HG02870 (cell line): ENCODE measurements around the gene TAOK2.
A peak's percentile ranks its signal among the peaks of the same experiment; 100 is the strongest.

Experiments used
- ATAC-seq: cut with Tn5 transposase; IDR thresholded peaks from one replicate; pipeline ENCODE4 v1.9.1; 2021; ENCODE audit warnings: mild to moderate bottlenecking, moderate library complexity; ENCODE audit not compliant: unreplicated experiment

TAOK2 gene

DNA sequence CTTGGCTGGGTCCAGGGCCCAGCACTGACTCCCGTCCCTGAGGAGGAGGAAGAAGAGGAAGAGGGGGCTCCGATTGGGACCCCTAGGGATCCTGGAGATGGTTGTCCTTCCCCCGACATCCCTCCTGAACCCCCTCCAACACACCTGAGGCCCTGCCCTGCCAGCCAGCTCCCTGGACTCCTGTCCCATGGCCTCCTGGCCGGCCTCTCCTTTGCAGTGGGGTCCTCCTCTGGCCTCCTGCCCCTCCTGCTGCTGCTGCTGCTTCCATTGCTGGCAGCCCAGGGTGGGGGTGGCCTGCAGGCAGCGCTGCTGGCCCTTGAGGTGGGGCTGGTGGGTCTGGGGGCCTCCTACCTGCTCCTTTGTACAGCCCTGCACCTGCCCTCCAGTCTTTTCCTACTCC is 13.3 kb downstream of the TAOK2 start:
- no peak for ATAC-seq

DNA sequence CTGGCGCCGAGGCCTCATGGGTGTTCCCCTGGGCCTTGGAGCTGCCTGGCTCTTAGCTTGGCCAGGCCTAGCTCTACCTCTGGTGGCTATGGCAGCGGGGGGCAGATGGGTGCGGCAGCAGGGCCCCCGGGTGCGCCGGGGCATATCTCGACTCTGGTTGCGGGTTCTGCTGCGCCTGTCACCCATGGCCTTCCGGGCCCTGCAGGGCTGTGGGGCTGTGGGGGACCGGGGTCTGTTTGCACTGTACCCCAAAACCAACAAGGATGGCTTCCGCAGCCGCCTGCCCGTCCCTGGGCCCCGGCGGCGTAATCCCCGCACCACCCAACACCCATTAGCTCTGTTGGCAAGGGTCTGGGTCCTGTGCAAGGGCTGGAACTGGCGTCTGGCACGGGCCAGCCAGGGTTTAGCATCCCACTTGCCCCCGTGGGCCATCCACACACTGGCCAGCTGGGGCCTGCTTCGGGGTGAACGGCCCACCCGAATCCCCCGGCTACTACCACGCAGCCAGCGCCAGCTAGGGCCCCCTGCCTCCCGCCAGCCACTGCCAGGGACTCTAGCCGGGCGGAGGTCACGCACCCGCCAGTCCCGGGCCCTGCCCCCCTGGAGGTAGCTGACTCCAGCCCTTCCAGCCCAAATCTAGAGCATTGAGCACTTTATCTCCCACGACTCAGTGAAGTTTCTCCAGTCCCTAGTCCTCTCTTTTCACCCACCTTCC is 13.9 kb downstream of the TAOK2 start:
- ATAC-seq = no peak

- ATAC-seq = no peak
These were observed 14.8 kb downstream of the TAOK2 start for GRCh38 chr16:29988346-29989075.

DNA sequence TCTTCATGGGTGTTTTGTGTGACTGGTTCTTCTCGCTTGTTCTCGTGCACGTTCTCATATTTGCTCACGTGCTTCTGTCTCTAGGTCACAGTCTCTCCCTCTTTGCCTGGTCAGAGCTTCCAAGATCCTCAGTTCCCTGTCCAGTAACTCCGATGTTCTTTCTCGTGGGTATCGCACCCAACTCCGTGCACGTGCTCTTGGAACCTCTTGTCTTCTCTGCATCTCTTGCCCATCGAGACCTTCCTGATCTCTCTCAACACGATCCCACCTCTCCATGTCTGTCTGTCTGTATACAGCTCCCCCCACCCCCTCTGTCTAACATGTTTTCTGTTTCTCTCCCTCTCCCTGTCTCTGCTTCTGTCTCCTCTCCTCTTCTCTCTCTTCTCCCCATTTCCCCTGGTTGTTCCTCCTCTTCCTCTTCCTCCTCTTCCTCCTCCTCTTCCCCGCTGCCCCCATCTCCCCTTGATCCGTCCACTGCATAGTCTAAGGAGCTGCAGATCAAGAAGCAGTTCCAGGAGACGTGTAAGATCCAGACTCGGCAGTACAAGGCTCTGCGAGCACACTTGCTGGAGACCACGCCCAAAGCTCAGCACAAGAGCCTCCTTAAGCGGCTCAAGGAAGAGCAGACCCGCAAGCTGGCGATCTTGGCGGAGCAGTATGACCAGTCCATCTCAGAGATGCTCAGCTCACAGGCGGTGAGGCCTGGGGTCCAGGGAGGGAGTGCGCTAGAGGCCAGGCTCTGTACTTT is 15.6 kb downstream of the TAOK2 start:
- ATAC-seq = no peak

DNA sequence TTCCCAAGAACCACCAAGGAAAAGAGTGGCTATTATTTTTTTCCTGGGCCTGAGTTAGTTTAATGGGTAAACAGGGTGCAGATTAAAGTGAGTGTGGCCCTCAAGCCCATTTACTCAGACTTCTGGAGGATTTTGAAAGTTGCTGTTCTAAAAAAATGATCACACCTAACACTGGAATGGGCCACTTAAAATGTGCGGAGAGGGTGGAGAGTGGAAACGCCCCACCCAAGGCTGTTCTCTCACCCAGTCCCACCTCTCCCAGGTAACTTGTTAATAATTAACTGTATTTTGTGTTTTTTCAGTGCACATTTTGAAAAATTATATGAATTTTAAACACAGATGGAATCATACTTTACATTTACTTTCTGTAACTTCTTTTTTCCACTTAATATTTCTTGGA is 16.4 kb downstream of the TAOK2 start:
- no peak for ATAC-seq

- ATAC-seq = no peak
These were observed 17.4 kb downstream of the TAOK2 start for GRCh38 chr16:29990883-29991570.

DNA sequence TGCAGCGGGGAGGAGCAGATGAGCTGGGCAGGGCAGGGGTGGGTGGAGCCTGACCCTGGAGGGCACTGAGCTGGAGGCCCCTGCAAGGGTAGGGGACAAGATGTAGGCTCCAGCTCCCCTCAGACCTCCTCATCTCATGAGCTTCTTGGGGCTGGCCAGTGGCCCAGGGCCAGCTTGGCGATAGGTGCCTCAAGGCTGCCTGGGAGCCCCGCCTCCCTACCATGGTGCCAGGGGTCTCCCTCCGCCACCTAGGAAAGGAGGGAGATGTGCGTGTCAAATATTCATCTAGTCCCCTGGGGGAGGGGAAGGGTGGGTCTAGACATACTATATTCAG is 17.9 kb downstream of the TAOK2 start:
- ATAC-seq = no peak

GRCh38 chr16:29992344-29992967 is 18.8 kb downstream of the TAOK2 start:
- ATAC-seq = no peak

DNA sequence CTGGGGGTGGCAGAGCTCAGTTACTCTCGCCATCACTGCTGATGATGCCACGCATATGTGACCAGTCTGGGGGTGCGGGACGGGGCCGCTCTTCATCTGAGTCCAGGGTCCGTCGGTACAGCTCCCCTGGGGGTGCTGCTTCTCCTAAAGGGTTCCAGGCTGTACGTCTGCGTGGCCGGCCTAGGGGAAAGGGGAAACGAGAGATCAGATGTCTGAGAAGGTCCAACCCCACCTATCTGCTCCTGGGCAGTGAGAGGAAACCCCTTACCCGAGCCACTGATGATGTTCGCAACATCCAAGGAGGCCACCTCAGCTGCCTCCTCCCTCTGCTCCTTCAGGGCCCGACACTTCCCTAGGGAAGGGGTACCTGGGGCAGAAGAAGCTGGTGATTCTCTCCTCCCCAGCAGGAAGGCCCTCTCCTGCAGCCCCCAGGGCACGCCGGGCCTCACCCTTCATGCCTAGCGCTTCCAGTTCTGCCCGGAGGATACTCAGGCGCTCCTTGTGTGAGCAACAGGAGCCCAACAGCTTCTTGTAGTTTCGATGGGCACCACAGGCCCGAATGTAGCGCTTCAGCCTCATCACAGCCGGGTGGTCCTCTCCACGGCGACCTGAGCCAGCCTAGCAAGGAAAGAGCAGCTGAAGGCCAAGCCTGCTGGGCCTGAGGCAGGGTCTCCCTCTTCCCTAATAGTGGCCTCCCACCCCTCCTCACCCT is 19.7 kb downstream of the TAOK2 start:
- ATAC-seq = no peak

DNA sequence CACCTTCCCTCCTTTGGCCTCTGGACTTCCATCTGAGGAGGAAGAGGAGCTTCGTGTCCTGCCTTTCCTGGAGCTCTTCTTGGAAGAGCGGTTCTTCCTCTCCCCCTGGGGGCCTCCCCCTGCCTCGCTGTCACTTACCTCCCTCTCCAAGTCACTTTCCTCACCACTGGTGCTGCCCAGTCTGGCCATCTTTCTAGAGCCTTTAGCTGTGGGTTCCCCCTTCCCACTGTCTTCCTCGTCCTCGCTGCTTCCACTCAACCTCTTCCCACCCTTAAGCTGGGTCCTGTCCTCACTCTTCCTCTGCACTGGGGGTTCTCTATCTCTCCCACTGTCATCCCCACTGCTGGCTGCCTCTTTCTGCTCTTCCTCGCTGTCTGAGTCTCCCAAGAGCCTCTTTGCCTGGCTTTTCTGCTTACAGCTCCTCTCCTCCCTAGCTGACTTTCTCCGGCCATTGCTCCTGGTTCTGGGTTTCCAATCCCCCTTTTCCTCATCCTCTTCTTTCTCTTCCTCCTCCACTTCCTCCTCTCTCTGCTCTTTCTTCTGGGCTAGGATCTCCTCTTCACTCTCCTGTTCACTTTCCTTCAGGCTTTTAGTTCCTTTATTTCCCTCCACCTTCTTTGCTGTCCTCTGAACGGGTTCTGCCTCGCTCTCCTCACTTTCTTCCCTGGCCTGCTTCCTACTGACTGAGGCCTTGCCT is 20.4 kb downstream of the TAOK2 start:
- no peak for ATAC-seq

GRCh38 chr16:29994600-29995323 is 21.1 kb downstream of the TAOK2 start:
- ATAC-seq = no peak

- peak; percentile 44 for ATAC-seq
These were observed 21.7 kb downstream of the TAOK2 start, which contains the start of gene HIRIP3 for GRCh38 chr16:29995324-29995910. Gene HIRIP3 (minus strand): TSS chr16:29995617. CDS start chr16:29995605, 12 bp downstream.

GRCh38 chr16:29995911-29996765 is 22.5 kb downstream of the TAOK2 start, which contains the start of gene INO80E:
Gene INO80E (plus strand): TSS chr16:29996241. CDS start chr16:29996311, 70 bp downstream.
- peak; percentile 84 for ATAC-seq

- ATAC-seq = no peak
These were observed 23.1 kb downstream of the TAOK2 start for GRCh38 chr16:29996766-29997250.

DNA sequence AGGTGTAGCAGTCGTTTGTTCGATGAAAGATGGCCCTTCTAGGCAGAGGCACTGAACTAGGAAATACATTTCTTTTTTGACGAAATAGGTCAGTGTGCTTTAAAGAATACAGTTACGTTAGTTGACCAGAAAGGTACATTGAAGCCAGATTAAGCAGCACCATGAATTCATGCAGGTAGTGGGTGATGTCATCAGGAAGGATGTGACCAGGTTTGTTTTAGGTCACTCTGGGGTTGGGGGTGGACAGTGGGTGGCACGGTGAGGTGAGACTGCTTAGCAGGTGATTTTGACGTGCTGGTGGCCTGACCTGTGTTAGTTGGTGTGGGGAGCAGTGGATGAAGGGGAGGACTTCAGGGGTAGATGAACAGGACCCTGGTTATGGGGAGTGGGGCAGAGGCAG is 25.9 kb downstream of the TAOK2 start:
- no peak for ATAC-seq

GRCh38 chr16:30000735-30001631 is 27.3 kb downstream of the TAOK2 start:
- ATAC-seq = no peak
